ENCODE measurements around the gene LPAR4. TPM values are rescaled to one million over a fixed set of nuclear protein-coding genes. Genes with fewer than 3 reads are reported as not detected.

Gene LPAR4
- total RNA-seq, 1 experiment from 2014 or later: 6.4 TPM

GRCh38 chrX:78754917-78755316 is 7.4 kb downstream of the LPAR4 start:
- H4K8ac ChIP-seq (replicated peaks; ENCODE audit: insufficient read length, low read depth, low read length): no peak overlapping the region
- no peak overlapping the region for H2BK20ac ChIP-seq (ENCODE audit: low read depth, low read length, poor library complexity, severe bottlenecking)
- no peaks in the 10 kb centered on the region for H4K20me1 ChIP-seq (ENCODE audit: control insufficient read depth, insufficient read depth, insufficient read length)
- H3K9me3 ChIP-seq (ENCODE audit: control insufficient read depth, low read depth, low read length): peaks cover 16% of the 10 kb centered on the region
- no peak overlapping the region for H3K27ac ChIP-seq (ENCODE audit: insufficient read length, low read depth, low read length)
- H3K23ac ChIP-seq (ENCODE audit: insufficient read length, low read depth, low read length): no peak overlapping the region
- H4K5ac ChIP-seq (ENCODE audit: insufficient read length, low read depth, low read length): no peak overlapping the region
- peaks cover 52 to 54% of the 10 kb centered on the region in 2 experiments for H3K9me3 Mint-ChIP-seq
- no peak overlapping the region for H3K18ac ChIP-seq (ENCODE audit: insufficient read length, low read depth, low read length)
- no peak overlapping the region for H2AK5ac ChIP-seq (ENCODE audit: insufficient read length, low read length)
- H2BK15ac ChIP-seq (ENCODE audit: low read depth, low read length): no peak overlapping the region
- H3K56ac ChIP-seq (ENCODE audit: insufficient read length, low read depth, low read length): no peak overlapping the region
- H2BK12ac ChIP-seq (ENCODE audit: insufficient read length, low read depth, low read length): no peak overlapping the region
- H4K91ac ChIP-seq (ENCODE audit: insufficient read length, low read depth, low read length): no peak overlapping the region
- no peaks in the 10 kb centered on the region for H3K27me3 Mint-ChIP-seq (ENCODE audit: low read depth)
- no peaks in the 10 kb centered on the region for H3K79me1 ChIP-seq (ENCODE audit: insufficient read depth, low read depth, low read length, poor library complexity, severe bottlenecking)
- no peak overlapping the region for H3K4me3 Mint-ChIP-seq
- DNase-seq: no peak
- no peak overlapping the region for H2BK5ac ChIP-seq (ENCODE audit: insufficient read length, low read length)
- no peak overlapping the region for H3K27ac Mint-ChIP-seq
- no CpG with 5 or more reads among the region's 5 CpGs for WGBS (ENCODE audit: extremely low coverage, insufficient read length, low lambda C conversion rate)
- no peak overlapping the region for H2AFZ ChIP-seq (ENCODE audit: low read length)
- no peak overlapping the region for H3T11ph ChIP-seq (ENCODE audit: low read length)
- H3K79me2 ChIP-seq (ENCODE audit: insufficient read depth, low read length): no peaks in the 10 kb centered on the region
- H3K14ac ChIP-seq (ENCODE audit: insufficient read depth, low read length): no peak overlapping the region
- no peak overlapping the region for H3K4me2 ChIP-seq (ENCODE audit: insufficient read depth, insufficient read length, low read length)
- H3K36me3 Mint-ChIP-seq (ENCODE audit: insufficient read depth in 1 of 3, low read depth in 3 of 3): peaks cover 7 to 18% (median 11%) of the 10 kb centered on the region in 3 experiments; a peak in 6 of 7 replicates
- H3K4me1 Mint-ChIP-seq: no peaks in the 10 kb centered on the region; a peak in 1 of 4 replicates
- no peak overlapping the region for H2BK120ac ChIP-seq (ENCODE audit: low read depth, low read length, poor library complexity, severe bottlenecking)
- no peaks in the 10 kb centered on the region for H3K23me2 ChIP-seq (ENCODE audit: insufficient read length, low read depth, low read length, poor library complexity, severe bottlenecking)
- H3K4ac ChIP-seq (ENCODE audit: low read depth, low read length): no peak overlapping the region
- TF ChIP-seq CTCF (conservative IDR thresholded peaks at IDR 0.05): no peak
- H3K9ac ChIP-seq (ENCODE audit: extremely low read depth, insufficient read length, low read length): no peak overlapping the region
- no peaks in the 10 kb centered on the region for H3K4me1 ChIP-seq (ENCODE audit: insufficient read depth, low read length)
- H3K27me3 ChIP-seq (ENCODE audit: insufficient read depth, low read length): no peaks in the 10 kb centered on the region
